HG03135 (cell line): Measurements from ENCODE around the gene C19orf53.

Source experiments
- ATAC-seq: cut with Tn5 transposase; IDR thresholded peaks from one replicate; pipeline ENCODE4 v1.9.1; 2021; ENCODE audit warnings: mild to moderate bottlenecking, moderate library complexity; ENCODE audit not compliant: unreplicated experiment

C19orf53 gene

DNA sequence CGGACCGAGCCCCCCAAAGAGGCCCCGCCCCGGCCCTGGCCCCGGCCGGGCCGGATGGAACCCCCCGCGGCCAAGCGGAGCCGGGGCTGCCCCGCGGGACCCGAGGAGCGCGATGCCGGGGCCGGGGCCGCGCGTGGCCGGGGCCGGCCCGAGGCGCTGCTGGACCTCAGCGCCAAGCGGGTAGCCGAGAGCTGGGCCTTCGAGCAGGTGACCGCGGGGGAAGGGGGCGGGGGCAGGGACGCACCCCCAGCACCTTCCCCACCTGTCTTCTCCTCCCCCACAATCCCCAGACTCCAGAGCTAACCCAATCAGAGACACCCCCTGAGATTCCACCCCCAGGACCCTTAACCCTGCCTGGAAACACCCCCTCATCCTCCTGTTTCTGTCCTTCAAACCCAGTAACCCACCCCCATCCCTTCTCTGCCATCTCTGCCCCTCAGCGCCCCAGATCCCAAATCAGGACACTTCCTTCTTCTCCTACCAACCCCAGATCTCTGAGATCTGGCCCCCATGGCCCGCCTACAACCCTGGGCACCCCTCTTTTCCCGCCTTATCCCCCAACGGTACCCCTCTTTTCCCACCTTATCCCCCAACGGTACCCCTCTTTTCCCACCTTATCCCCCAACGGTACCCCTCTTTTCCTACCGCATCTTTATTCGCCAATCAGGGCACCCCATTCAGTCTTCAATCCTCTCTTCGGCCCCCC, 21.5 kb downstream of the C19orf53 start:
- ATAC-seq: peak; percentile 27

DNA sequence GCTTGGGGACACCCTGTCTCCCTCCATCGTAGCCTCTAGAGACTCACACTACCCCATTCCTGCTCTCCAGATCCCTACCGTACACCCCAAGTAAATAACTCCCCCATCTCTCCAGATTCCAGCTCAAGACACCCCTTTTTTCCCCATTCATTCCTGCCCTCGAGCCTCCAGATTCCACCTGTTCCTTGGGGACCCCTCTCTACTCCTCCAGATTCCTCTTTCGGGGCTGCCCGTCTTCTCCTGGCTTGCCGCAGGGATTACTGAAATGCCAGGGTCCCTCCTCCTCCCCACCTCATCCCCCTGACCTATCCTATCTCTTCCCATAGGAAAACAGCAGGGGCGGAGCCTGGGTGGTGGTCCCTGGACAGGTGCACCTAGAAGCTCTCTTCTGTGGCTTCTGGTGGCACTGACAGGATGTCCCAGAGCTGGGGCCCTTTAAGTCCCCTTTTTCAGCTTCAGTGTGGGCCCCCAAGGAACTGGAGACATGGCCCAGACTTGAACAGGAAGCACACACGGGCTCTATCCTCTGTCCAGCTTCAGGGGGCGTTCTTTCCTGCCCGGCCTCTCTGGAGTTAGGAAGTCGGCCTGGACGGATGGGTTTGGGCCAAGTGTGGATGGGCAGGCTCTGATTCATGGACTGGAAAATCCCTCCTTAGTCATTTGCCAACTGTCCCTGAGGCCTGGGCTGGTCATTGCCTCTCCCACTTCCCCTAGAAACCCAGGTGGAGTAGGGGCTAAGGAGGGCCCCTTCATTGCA, 22.2 kb downstream of the C19orf53 start:
- ATAC-seq: no peak

DNA sequence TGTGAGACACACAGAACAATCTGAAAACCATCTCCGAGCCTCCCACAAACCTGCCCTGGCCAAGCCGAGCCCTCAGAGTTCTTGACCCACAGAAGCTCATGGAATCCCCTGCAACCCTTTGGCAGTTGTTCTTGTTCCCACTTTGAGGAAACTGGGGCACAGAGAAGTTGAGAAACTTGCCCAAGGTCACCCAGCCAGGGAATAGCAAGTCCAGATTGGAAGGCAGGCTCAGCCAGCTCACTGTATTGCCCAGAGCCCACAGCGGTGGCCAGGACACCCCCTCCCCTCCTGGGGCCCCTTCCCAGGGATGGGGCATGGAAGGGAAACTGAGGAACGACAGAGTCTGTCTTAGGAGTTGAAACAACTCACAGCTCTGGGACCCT, 22.8 kb downstream of the C19orf53 start:
- no peak for ATAC-seq

DNA sequence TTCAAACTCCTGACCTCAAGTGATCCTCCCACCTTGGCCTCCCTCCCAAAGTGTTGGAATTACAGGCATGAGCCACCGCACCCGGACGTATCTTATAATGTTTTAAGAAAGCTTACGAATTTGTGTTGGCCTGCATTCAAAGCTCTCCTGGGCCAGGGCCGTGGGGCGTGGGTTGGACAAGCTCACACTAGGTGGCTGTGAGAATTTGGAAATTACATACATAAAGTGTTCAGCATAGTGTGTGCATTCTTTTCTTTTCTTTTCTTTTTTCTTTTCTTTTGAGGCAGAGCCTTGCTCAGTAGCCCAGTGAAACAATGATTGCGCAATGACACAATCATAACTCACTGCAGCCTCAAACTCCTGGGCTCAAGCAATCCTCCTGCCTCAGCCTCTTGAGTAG, 23.6 kb downstream of the C19orf53 start:
- no peak for ATAC-seq

DNA sequence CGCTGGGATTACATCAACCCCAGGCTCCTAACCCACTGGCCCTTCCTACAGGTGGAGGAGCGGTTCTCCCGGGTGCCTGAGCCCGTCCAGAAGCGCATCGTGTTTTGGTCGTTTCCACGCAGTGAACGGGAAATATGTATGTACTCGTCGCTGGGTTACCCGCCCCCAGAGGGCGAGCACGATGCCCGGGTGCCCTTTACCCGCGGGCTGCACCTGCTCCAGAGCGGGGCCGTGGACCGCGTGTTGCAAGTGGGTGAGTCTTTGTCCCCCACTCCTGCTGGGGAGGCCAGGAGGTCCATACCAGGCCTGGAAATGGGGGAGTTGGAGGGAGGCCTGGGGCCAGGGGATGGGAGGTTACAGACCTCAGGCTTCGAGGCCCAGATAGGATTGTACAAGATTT, 25.4 kb downstream of the C19orf53 start:
- no peak for ATAC-seq

DNA sequence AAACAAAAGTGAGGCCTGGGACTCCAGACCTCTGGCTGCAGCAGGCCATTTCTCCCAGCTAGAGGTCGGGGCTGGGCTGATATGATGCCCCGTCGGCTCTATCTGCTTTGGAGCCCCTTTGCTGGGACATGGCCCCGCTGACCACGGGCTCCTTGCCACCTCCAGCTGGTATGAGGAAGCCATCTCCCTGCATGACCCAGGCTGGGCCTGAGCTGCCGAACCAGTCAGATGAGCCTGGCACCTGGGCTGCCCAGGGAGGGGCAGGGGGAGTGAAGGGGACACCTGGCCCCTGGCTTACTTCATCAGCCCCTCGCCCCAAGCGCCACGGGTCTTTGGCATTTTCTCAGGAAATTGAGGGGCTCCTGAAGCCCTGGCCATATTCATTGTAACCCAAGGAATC, 28.8 kb downstream of the C19orf53 start:
- ATAC-seq: no peak

DNA sequence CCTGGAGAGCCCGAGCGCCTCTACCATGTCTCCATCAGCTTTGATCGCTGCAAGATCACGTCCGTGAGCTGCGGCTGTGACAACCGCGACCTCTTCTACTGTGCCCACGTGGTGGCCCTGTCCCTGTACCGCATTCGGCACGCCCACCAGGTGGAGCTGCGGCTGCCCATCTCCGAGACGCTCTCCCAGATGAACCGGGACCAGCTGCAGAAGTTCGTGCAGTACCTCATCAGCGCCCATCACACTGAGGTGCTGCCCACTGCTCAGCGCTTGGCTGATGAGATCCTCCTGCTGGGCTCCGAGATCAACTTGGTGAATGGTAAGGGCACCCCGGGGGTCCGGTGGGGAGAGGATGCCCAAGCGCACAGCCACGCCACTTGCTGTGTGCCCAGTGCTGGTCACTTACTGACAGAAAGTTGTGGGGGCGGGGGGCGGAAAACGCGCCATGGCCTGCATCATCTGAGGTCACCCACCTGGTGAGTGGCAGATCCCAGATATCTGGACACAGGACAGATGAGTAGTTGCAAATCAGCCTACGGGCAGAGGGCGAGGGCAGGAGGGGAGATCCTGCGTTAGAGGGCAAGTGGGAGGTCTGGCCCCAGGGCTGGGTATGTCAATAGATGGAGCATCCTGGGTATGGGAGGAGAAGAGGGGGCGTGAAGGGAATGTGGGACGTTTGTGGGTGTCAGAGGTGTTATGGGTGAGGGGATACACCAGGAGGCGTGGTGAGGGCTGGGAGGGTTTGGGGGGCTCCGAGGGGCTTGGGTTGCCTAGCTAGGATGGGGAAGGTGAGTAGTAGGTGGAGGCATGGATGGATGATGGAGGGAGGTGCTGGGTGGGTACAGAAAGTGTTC, 30.8 kb downstream of the C19orf53 start:
- no peak for ATAC-seq

DNA sequence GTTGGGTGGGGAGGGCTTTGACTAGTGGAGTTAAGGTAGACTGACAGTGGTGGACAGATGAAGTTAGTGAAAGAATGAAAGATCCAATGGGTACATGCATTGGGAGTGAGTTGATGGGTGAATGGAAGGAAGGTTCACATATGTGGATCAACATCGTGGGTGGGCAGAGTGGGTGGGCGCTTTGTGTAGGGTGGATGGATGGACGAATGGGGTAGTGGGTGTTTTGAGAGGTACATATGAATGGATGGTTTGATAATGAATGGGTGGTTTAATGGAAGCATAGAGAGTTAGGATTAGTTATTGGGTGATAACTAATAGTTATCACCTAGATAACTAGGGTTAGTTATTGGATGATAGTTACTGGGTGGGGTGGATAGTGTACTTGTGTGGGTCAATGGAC, 32.5 kb downstream of the C19orf53 start:
- ATAC-seq: no peak

DNA sequence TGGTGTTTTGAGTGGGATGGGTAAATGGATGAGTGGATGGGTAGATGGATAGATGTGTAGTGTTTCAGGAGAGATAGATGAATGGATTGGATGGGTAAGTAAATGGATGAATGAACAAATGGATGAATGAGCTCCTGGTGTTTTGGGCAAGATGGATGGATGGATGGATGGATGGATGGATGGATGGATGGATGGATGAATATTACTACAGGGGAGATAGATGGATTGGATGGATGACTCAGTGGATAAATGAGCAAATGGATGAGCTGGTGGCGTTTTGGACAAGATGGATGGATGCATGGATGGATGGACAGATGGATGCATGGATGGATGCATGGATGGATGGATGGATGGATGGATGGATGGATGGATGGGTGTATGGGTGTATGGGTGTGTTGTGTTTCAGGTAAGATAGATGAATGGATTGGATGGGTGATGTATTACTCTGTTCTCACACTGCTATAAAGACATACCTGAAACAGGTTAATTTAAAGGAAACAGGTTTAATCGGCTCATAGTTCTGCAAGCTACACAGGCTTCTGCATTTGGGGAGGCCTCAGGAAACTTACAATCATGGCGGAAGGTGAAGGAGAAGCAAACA, 33.3 kb downstream of the C19orf53 start:
- ATAC-seq: no peak

DNA sequence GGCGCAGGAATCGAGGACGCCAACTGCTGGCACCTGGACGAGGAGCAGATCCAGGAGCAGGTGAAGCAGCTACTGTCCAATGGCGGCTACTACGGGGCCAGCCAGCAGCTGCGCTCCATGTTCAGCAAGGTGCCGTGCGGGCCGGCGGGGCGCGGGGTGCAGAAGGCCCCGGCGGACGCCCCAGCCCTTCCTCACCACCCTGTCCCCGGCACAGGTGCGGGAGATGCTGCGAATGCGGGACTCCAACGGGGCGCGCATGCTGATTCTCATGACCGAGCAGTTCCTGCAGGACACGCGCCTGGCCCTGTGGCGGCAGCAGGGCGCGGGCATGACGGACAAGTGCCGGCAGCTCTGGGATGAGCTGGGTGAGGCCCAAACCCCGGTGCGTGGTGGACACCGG, 34.6 kb downstream of the C19orf53 start:
- no peak for ATAC-seq

DNA sequence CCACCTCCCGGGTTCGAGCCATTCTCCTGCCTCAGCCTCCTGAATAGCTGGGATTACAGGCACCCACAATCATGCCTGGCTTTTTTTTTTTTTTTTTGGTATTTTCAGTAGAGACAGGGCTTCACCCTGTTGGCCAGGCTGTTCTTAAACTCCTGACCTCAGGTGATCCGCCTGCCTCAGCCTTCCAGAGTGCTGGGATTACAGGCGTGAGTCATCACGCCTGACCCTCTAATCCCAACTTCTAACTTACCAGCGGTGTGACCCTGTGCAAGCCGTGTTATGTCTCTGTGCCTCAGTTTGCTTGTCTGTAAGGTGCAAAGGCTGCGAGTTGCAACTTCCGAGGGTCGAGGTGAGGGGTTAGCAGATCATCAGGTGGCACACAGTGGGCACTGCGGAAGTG, 38.3 kb downstream of the C19orf53 start:
- ATAC-seq: no peak

DNA sequence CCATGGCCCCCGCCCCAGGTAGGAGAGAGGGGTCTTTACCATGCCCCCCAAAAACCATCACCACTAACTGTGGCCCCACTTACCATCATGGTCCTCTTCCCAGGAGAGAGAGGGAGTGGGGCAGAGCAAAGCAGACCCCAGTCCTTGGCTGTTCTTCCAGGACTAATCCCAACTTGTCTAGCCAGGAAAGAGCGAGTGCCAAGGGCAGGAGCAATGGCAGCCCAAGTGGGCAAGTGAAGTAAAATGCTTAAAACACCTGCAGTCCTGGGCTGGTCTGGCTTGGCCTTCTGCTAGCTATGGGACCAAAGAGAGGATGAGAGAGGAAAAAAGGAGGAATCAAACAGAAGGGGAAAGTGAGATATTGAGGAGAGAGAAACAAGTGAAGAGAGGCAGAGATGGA, 38.9 kb downstream of the C19orf53 start:
- ATAC-seq: no peak

DNA sequence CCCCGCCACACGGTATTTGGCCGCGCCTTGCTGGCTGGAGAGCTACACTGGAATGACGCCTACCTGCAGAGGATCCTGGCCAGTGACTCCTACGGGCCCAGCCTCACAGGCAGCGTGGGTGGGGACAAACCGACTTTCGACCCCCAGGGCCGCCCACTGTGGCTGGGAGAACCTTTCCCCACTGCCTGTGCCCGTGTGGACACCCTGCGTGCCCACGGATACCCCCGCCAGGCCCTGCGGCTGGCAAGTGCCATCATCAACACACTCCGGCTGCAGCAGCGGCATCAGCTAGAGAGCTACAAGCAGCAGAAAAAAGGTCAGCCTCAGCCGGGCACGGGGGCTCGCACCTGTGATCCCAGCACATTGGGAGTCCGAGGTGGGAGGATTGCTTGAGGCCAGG, 40.3 kb downstream of the C19orf53 start:
- no peak for ATAC-seq

DNA sequence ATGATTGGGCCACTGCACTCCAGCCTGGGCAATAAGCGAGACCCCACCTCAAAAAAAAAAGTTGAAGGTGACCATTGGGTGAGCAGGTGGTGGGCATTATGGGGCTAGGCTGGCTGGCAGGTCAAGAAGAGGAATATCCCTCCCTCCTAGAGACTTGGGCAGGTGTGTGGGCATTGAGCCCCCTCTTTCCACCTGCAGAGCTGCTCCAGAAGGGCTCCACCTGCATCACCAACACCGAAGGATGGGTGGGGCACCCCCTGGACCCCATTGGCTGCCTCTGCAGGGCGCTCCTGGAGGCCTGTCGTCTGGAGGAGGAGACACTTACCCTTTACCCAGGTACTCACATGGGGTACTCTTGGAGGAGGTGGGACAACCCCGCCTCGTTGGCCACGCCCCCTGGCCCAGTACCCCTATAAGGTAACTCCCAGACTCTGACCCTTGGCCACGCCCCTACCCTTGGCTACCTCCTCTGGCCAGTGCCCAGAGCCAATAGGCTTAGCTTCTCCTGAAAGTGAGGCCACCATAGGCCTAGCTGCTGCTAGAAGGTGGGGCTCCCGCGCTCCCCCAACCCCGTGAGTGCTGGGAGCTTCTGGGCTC, 42.9 kb downstream of the C19orf53 start:
- ATAC-seq: no peak

DNA sequence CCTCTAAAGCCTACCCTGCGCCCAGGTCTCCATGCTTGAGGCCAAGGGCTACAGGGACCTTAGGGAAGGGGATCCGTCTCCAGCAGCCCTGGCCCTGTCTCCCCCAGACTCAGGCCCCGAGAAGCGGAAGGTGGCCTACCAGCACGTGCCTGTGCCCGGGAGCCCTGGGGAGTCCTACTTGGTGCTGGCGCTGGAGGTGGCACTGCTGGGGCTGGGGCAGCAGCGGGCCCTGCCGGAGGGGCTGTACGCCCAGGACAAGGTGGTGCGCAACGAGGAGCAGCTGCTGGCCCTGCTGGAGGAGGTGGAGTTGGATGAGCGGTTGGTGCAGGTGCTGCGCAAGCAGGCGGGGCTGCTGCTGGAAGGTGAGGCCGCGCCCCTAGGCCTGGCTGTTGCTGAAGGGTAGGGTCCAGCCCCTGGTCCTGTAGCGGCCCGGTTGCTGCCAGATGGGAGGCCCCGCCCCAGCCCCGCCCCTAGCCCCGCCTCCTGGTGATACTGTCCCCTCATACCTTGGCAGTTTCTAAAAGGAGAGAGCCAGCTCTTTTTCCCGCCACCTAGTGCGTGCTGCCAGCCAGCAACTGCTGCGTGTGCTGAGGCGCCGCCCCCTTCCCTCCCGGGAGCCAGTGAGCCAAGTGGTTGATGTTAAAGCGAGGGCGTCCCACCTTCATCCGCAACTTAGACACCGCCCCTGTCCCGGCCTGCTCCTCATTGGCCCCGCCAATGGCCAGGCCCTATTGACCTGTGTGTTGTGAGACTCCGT, 43.5 kb downstream of the C19orf53 start:
- no peak for ATAC-seq

DNA sequence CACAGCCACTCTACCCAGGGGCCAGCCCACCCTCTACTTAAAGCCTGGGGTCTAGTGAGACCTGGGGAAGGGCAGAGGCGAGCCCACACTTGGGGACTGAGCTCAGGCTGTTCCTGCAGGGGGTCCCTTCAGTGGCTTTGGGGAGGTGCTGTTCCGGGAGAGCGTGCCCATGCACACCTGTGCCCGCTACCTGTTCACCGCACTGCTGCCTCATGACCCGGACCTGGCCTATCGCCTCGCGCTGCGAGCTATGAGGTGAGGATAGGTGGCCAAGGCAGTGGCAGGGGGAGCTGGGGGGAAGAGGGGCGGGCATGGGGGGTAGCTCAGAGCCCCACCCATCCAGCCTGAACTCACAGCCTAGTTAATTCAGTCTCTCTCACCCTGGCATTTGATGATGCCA, 45.0 kb downstream of the C19orf53 start:
- ATAC-seq: no peak

DNA sequence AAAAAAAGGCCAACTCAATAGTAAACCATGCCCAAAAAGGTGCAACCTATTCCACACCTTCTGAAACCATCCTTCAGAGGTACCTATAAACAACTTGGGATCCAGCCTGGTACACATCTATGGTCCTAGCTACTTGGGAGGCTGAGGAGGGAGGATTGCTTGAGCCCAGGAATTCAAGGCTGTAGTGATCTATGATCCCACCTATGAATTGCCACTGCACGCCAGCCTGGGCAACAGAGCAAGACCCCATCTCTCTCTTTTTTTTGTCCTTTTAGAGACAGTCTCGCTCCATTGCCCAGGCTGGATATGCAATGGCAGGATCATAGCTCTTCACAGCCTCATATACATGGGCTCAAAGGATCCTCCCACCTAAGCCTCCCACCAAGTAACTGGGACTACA, 47.0 kb downstream of the C19orf53 start:
- no peak for ATAC-seq

DNA sequence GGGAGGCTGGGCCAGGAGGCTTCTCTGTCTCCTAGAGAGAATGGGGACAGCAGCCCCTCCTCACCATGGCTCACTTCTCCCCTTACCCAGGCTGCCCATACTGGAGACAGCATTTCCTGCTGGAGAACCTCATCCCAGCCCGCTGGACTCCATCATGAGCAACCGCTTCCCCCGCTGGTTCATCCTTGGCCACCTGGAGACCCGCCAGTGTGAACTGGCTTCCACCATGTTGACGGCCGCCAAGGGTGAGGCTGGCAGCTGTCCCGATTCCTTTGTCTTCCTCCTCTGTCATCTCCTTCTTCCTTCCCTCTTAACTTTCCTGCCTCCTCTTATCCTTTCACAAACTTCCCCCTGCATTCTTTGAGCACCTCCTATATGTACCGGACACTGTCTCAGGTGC, 49.0 kb downstream of the C19orf53 start:
- ATAC-seq: no peak

DNA sequence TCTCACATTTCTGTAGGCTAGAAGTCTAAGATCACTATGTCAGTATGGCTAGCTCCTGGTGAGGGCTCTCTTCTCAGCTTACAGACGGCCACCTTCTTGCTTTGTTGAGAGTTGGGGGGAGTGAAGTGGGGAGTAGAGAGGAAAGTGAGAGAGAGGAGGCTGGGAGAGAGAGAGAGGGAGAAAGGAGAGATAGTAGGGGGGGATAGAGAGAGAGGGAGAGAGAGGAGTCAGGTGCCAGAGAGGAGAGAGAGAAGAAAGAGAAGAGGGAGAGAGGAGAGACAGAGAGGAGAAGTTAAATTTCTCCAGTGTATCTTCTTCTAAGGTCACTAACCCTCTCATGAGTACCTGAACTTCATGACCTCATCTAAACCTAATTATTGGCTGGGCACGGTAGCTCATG, 49.6 kb downstream of the C19orf53 start:
- no peak for ATAC-seq

DNA sequence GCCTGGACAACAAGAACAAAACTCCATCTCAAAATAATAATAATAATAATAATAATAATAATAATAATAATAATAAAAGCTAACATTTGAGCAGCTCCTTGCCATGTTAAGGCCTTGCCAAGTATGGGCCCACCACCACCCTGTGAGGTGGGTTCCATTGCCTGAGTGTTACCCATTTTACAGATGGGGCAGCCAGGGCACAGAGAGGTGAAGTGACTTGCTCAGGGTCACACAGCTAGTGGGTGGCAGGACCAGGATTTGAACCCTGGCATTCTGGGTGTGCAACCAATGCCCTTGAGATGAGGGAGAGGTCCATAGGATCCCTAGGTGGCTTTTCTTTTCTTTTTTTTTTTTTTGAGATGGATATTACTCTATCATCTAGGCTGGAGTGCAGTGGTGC, 50.4 kb downstream of the C19orf53 start:
- no peak for ATAC-seq
